ENCODE measurements around the gene MTX1.
"Not testable (repeated sequence)": the region's sequence is repeated elsewhere in the genome, so short reads cannot be mapped to it uniquely, and the experiment has no call there.

GRCh38 chr1:155211381-155212050, 3.0 kb downstream of the MTX1 start:
- not testable (repeated sequence) for TF ChIP-seq CSRNP3 (CRISPR knock-in tag; IDR thresholded peaks at IDR 0.05); CREB5 (CRISPR knock-in tag; IDR thresholded peaks at IDR 0.05; ENCODE audit: low read depth); ZNF565 (CRISPR knock-in tag; conservative IDR thresholded peaks at IDR 0.05; ENCODE audit: low read depth); ARNTL (CRISPR knock-in tag; IDR thresholded peaks at IDR 0.05; ENCODE audit: borderline replicate concordance, low read depth); SNAI2 (CRISPR knock-in tag; IDR thresholded peaks at IDR 0.05); ZC3H10 (CRISPR knock-in tag; IDR thresholded peaks at IDR 0.05); ZFP3 (CRISPR knock-in tag; IDR thresholded peaks at IDR 0.05); ZNF8 (CRISPR knock-in tag; IDR thresholded peaks at IDR 0.05); BACH2 (CRISPR knock-in tag; IDR thresholded peaks at IDR 0.05; ENCODE audit: borderline replicate concordance); PPARA (CRISPR knock-in tag; IDR thresholded peaks at IDR 0.05; ENCODE audit: borderline replicate concordance)
